HepG2 (cell line): ENCODE data around the gene OR5L1.

Source experiments
- CBX1 ChIP-seq: IDR thresholded peaks from one replicate; pipeline ENCODE4 v1.6.1; 2016; ENCODE audit warnings: antibody characterized with exemption, low read depth
- CEBPZ ChIP-seq: IDR thresholded peaks from 2 replicates; pipeline ENCODE4 v1.6.1; 2012; ENCODE audit warnings: low read length, improper control_type of control experiment
- CTCF ChIP-seq: sonication (generic); formaldehyde crosslinking; IDR thresholded peaks from 2 replicates; pipeline ENCODE4 v1.5.0; 2020; ENCODE audit warnings: mild to moderate bottlenecking, missing genetic modification reagents, moderate library complexity
- MED1 ChIP-seq: sonication (generic); formaldehyde crosslinking; IDR thresholded peaks from 2 replicates; pipeline ENCODE4 v1.4.0; 2020; ENCODE audit warnings: missing genetic modification reagents
- ZNF121 ChIP-seq: sonication (generic); formaldehyde crosslinking; IDR thresholded peaks from 2 replicates; pipeline ENCODE4 v1.5.0; 2020; ENCODE audit warnings: mild to moderate bottlenecking, missing genetic modification reagents

DNA sequence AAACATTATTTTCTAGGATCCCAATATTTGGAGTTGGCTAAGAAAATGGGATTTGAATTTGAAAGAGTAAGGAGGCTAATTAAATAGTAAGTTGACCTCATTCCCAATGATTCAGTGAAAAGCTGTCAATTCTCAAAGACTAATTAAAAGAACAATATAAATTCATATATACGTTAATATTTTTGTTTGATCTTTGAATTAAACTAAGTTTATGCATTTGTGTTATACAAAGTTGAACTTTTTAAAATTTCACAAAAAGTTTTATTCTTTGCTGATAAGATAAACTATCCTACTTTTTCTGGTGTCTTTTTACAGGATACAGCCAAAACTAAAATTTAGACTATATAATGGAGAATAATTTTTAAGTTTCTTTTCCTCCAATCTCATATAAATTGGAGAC is at the start of gene OR5L1:
- TF ChIP-seq ZNF121 (no peak), CTCF (CRISPR knock-in tag) (no peak), MED1 (CRISPR knock-in tag) (no peak), CBX1 (no peak), CEBPZ (no peak)
